Ureter (tissue), 1 donor: ENCODE data around the gene MRPS6. TPM values are rescaled to one million over a fixed set of nuclear protein-coding genes. Genes with fewer than 3 reads are reported as not detected.

Source experiments
- DNase-seq: peaks from one replicate; pipeline ENCODE4 v3.0.0-alpha.2; 2020; ENCODE audit warnings: low spot score
- total RNA-seq: library from RNA; stranded (reverse); gene quantifications from one replicate; pipeline ENCODE4 v1.2.4, GENCODE V29; 2023
- donor health status: DM: yes; HTN: yes; CAD: no.

Gene MRPS6
- total RNA-seq, 1 donor from 2014 or later: 43.5 TPM

DNA sequence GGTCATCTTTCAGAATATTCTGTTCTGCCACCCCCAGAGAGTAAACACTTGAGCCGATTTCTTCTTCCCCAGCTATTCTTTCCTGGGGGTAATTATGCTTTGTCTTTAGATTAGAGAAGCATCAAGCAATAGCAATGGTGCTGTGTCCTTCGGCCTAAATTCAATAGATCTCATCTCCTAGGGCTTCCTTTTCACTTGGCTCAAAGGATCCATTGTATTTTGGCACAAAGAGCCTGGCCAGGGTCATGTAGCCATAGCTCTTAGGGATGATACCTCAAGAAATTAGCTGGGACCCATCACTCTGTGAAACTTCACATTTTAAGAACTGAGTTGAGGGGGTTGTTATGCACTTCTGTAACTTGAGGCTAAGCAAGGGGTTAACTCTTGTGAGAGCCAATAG is 27.0 kb downstream of the MRPS6 start:
- no peak for DNase-seq

DNA sequence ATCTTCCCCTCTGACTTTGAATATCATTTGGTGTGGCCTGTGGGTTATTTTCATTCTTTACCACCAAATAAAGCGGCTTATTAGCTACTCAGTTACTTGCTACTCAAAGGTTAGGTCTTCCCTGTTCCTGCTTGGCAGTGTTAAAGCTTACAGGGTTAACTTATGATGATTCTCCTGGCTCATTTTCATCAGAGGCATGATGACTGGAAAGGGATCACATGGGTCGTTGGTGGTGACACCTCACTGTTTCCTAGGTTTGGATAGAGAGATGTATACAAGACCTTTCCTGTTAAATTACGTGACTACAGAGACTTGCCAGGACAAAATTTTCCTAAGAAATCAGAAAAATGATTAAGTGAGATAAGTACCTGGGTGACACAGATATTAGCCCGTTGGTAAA is 27.4 kb downstream of the MRPS6 start:
- DNase-seq: no peak

DNA sequence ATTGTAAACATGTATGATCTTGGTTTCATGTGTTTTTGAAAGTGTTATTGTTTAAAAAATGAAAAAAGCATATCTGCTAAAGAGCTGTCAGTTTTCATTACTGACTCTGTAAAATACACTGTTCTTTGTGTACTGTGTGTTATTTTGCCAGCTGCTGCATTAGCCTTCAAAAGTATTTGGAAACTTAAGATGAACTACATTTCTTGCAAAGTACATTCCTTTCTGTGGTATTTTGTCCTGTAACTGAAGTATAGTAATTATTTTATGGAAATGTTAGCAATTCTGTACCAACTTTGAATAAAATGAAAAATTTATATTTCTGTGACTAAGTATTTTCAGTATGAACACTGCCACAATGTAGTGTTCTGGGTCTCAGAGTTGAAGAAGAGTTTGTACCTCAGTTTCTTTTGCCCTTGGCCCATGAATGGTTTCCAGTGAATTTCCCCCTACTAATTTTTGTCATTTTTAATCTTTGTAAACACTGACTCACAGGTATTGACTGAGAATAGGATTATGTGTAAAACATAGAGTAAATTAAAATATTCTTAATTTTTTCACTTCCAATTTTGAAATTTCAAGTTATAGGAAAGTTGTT is 32.7 kb downstream of the MRPS6 start:
- no peak for DNase-seq

DNA sequence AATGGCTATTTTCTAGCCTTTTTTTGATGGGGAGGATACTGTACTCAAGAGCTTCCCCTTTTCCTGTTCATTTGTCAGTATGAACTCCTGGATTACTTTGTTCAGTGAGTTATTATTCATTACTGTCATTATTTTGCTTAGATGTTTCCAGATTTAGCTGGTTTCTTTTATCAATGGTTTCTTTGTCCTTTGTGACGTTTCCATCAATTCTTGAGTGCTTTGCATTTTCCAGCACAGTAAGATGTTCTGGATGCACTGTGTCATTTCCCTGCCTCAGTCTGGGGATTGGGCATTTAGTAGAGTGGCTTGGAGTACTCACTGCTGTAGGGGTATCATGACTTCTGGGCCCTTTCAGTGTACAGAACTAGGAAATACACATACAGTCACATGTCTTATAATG is 34.2 kb downstream of the MRPS6 start:
- no peak for DNase-seq

DNA sequence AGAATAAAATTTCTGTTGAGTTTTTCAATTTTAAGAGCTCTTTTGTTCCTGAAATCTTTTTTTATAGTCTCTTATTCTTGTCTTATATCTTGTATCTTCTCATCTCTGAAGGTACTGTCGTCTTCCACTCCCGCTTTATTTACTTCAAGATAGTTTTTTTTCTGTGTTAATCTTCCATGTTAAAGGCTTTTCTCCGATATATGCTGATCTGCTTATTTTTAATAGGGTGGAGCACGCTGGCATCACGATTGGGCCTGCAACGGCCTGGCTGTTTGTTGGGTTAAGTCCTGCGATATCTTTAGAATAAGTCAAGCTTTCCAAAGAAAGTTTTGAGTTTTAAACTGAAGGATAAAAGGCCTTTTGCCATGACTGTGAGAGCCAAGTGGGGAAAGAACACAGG is 35.7 kb downstream of the MRPS6 start:
- DNase-seq: no peak

DNA sequence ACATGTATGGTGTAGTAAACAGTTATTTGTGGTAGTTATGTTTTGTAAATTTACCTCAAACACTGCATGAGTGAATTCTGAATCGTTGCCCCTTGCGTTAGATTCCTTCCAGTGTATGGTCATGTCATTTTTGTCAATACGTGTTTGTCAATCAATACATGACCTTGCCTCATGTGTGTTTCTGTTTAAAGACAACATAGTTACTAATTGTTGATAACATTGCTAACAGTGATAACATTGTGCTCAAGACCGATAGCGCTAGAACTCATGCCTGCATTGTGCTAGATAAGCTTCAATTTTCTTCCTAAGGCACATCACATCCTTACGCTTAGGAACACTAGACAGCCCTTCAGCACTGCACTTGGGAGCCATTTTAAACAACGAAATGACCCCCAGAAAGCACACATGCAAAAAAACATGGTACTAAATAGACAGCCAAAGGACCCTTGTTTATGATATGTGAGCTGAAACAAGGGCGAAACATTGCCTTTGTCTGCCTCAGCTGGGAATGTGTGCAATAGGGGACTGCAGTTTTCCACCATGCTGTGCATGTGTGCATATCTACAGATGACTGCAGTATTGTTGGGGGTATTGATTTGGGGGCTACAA is 37.3 kb downstream of the MRPS6 start:
- DNase-seq: no peak

DNA sequence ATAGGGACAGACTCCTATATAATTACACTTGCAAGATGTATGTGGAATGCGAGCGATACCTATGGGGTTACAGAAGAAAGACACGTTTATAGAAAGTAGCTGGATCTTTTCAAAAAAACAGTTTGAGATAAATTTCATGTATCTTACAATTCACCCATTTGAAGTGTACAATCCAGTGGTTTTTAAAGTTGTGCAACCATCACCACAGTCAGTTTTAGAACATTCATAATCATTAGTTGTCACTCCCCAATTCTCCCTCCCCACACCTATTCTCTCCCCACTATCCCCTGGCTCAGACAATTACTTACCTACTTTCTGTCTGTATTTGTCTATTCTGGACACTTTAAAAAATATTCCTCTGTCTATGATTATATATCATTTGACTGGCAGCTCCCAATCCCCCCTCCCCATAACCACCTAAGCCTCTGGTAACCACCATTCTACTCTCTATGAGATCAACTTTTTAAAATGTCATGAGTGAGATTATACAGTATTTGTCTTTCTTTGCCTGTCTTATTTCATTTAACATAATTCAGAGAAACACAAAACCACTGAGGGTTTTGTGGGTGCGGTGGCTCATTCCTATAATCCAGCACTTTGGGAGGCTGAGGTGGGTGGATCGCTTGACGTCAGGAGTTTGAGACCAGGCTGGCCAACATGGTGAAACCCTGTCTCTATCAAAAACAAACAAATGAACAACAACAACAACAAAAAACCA is 39.1 kb downstream of the MRPS6 start:
- DNase-seq: no peak

DNA sequence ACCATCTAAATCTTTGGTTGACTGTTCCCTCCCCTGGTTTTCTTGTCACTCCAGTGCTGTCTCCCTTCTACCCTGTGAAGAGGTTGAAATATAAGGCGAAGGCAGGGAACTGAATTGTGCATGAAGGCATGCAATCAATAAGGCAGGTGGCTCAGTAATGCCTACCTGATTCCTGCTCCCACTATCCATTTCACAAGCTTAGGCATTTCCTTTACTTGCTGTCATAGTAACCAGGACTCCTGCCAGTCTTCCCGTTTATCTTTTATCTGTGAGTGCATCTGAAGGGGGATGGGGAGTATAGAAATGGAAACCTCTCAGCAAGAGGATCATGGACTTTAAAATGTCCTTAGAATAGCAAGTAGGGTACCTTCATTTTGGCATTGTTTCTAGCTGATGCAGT is 40.5 kb downstream of the MRPS6 start:
- DNase-seq: no peak

DNA sequence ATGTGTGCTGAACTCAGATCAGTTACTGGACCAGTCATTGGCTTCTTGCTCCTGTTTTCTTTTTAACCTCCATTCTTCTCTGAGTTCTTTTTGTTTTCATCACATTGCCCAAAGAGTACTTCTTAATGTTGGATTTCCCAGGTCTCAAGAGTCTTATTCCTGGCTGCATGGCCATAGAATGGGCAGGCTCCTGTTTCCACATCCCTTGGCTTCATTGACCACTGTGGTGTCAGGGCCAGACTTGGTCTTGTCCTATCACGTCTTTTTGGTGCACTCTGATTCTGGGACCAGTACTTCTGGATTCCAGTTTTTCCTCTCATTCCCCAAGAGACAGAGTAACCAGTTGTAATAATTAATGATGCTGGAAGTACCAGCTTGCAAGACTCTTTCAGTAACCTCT is 41.8 kb downstream of the MRPS6 start:
- no peak for DNase-seq

DNA sequence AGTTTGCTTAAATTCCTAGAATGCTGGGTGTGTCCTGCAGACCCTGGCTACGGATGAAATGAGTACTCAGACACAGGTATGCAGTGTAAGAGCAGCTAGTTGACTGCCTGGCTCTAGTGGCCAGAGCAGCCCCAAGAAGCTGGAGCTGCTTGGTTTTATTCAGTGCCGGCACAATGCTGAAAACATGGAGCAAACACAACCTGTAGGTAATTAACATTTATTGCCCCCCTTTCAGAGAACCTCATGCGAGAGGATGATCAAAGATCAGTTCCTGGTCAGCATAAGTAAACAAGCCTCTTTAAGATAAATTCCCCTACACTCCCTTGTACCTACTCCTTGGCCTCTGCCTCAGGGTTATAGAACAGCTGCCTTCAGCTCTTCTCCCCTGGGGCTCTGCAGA is 43.2 kb downstream of the MRPS6 start:
- no peak for DNase-seq

DNA sequence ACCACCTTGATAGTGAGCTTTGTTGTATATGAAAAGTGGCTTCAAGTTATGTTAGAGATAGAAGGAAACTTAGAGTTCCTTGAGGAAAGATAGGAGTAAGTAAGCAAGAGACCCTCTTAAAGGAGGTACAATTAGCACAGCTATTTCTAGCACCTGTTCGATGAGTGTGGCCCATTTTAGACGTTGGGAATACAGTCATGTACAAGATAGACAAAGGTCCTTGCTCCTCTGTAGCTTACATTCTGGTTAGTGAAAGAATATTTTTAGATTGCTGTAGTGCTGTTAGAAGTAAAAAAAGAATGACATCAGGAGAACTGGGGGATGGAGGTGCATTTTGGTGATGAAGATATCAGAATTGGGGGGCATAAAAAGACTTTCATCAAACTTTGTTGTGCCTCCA is 47.5 kb downstream of the MRPS6 start:
- DNase-seq: no peak

DNA sequence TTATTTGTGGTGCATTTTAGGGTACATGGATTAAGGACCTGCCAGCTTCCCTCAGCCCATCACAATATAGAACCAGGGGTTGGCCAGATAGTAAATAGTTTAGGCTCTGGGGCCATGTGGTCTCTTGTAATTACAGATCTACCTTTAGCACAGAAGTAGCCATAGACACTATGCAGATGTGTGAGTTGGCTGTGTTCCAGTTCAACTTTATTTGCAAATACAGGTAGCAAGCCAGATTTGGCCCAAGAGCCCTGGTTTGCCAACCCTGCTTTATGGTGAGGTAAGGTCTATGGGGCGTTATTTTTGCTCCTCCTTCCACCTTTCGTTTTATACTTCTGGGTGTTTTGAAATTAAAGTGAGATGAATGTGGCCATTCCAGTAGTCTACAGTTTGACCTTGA is 48.7 kb downstream of the MRPS6 start:
- no peak for DNase-seq

DNA sequence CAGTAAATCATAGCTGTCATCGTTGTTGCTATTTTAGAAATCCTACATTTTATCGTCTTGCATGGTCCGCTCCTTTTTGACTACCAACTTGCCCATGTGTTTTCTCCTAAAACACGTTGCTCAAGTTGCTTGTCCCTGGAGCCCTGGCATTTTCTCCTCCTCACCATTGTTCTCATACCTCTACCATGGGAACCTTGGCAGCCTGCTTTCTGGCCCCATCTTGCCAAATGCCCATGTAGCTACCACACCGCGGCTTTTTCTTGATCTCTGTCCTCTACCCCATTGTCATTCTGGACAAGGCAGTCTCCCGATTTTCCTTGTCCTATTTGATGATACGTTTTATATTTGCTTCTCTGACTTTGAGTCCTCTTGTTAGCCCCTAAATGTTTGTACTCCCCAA is 50.2 kb downstream of the MRPS6 start:
- DNase-seq: no peak

DNA sequence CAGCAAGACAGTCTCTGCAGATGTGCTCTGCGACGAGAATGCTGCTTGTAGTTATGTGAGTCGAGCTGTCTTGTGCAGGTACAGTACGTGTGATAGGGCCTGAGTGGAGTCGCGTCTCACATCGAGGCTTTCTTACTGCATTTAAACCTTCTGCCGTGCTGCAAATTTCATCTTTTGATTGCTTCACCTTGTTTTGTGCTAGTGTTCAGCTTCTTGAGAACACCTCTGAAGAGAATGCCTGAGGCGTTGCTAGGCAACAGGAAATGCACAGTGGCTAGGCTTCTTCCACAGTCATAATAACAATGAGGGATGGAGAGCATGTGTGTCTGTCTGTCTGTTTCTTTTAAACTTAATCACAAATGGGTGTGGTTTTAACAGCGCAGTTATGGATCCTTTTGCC is 52.9 kb downstream of the MRPS6 start:
- no peak for DNase-seq

DNA sequence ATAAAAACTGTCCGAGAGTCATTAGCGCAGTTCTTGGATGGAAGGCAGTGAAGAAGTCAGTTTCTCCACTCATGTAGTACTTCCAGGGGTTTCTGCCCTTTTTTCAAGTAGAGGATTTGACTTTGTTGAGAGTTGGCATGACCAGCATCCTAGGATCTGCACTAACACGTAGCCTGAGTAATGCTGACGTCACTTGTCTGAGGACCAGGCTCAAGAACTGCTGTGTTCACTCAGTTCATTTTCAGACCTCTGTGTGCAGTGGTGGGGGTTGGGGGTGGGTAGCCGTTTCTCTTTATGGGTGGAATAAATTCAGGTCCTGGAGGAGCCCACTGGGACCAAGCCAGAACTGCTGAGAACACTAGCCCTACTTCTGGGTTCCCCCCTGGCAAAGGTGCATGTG is 53.3 kb downstream of the MRPS6 start:
- no peak for DNase-seq

DNA sequence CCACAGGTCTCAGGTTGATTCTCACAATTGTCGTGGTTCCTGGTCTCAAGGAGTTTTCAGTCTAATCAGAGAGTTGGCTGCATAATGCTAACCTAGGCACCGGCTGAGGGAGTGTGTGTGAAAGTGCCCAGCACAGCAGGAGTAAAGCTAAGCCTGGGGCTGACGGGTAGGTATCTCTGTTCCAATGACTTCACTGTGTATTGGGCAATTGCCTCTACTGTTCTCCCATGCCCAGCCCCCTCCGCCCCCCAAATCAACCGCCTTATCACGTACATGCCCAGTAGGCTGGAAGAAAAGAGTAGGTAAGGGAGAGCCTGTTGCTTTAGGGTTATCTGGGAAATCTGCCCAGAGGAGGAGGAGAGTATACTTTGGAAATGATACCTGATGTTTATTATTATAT is 54.7 kb downstream of the MRPS6 start:
- no peak for DNase-seq

DNA sequence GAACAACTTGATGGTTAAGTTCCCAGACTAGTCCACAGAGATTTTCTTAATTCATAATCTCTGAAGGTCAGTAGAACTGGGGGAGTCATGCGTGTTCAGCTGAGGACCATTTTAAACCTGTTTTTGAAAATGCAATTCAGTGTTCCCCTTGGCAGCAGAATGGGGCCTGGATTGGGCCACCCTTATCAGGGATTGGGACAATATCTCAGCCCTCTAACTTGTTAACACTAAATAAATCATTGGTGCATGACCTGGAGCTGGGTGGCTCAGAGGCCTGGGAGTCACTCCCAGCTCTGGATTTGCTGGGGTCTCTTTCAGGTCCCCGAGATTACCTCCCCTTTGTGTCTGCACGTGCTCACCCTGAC is 55.3 kb downstream of the MRPS6 start:
- DNase-seq: no peak

DNA sequence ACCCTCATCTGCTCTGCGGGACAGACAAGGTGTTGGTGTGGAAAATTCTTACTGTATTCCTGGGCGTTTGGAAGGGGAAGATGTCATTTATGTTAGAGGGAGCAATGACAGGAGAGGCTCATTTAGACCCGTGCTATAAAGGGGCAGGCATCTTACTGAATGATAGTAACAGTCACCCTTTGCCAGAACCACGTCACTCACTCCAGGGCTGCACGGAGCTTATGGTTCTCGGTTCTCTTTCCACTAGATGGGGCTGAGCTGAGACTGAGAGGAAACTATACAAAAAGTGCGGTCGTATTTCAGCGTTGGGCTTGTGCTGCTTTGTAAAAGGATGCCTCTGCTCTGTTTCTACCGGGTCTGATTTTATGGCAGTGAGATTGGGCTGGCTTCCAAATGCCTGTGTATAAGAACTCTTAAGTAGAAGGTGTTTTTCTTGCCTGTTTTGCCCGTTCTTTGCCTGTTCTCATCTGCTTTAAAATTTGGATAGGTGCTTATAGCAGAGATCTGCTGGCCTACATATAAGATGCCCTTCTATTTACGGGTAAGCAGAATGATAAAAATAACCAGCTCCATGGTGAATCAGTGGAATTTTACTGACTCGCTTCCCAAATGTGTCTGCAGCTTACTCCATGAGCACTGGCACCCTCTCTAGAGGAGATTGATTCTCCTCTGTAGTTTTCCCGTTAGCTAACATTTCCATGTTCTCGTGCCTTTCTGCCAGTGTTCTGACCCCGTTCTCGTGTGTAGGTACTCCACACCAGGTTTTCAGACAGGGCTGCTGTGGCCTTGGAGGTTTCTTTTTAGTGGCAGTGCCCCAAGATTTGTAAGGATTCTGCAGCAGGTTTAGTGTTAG is 55.9 kb downstream of the MRPS6 start:
- DNase-seq: no peak

DNA sequence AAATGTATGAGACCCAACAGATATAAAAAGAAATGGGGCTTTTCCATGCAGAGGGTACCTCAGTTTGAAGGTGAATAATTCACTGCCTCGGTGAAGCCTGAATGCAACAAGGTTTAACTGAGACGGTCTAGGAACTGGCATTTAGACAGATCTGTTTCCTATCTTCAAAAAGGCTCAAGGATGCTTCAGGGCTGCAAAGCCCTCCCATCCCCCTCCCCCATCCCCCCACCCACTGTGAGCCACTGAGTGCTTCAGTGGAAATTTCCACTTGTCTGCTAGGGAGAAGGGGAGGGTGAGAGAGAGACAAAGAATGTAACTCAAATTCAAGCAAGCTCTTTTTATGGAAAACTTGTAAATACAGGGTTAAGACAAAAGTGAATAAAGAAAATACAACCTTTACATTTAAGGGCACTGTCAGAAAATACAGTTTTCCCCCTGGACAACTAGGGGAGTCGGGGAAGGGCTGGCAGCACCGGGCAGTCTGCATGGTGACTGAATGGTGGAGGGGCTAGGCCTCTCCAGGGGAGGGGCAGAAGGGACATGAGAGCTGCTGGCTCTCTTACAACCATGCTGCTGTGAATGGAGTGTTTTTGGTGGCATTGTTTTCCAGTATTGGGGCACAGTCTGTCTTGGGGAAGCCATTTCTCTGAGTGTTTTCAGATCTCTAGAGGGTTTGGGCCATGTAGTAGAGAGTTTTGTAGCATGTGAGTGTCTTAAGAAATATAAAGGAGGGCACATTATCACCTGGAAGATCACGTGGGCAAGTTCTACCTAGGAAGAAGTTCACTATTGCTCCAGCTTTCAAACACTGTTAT is 56.7 kb downstream of the MRPS6 start:
- DNase-seq: no peak

DNA sequence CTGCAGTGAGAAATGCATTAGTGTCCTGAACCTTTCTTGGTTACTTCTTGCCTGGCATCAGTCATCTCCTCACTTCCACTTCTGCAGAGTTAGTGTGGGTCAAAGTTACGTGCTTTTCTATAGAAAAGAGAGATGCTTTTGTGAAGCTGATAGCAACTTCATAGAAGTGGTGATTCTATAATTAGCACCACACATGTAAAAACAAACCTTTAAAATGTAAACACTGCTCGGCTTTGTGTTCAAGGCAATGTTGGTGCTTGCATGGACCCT is 57.3 kb downstream of the MRPS6 start:
- no peak for DNase-seq

DNA sequence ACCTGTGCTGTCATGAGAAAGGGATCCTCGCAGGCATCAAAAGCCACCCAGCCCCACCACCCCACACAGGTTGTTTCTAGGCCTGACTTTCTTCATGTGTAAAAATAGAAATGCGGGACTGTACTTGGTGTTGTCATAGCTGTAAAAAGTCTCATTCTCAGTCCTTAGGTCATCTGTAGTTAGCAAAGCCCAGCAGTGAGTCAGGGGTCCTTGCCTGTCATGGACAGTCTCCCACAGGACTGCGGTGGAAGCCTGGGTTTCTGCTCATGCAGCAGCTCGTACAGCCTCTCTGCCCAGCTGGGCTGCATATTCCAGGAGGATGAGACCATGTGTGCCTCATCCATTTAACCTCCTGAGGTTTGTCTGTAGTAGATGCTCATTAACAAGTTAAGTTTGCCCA is 58.2 kb downstream of the MRPS6 start:
- DNase-seq: no peak

DNA sequence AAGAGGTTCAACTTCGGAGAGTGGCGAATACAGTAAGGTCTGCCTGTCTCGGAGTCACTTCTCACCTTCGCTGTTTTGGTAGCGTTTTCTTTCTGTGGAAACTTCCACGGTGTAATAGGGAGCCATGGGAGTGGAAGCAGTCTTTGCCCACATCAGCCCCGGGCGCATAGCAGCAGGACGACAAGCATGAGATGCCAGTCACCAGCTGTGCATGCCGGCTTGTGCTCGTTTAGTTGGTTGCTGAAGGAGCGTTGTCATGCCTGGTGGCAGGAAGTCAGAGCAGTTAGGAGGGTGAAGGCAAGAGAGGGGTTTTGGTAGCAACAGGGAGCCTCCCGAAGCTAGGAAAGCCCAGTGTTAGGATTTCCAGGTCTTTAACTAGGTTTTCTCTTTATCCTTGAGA is 58.8 kb downstream of the MRPS6 start:
- DNase-seq: no peak
